Fibroblast of skin of left quadriceps (primary cell): Measurements from ENCODE around the gene ALOX5.
"Not testable (repeated sequence)": the region's sequence is repeated elsewhere in the genome, so short reads cannot be mapped to it uniquely, and the experiment has no call there.

Experiments
- DNase-seq, 2 experiments: peaks; one replicate each; pipeline ENCODE4 v3.0.0-alpha.2; 2013; ENCODE audit warnings: low read depth in 2 of 2

Gene ALOX5

GRCh38 chr10:45468079-45468478 is 94.1 kb downstream of the ALOX5 start:
- DNase-seq = no peak

GRCh38 chr10:45470098-45471012 is 96.3 kb downstream of the ALOX5 start:
- DNase-seq = no peak

- no peak for DNase-seq
These were observed 97.0 kb downstream of the ALOX5 start for GRCh38 chr10:45471059-45471458.

- no peak for DNase-seq
These were observed 97.7 kb downstream of the ALOX5 start for GRCh38 chr10:45471531-45472310.

- DNase-seq = no peak
These were observed 99.1 kb downstream of the ALOX5 start for GRCh38 chr10:45473126-45473525.

- no peak for DNase-seq
These were observed 102.5 kb downstream of the ALOX5 start for GRCh38 chr10:45476559-45476958.

GRCh38 chr10:45480294-45480693 is 106.3 kb downstream of the ALOX5 start:
- DNase-seq = no peak

- not testable (repeated sequence) for DNase-seq
These were observed 107.1 kb downstream of the ALOX5 start for GRCh38 chr10:45481100-45481499.

- DNase-seq = no peak
These were observed 109.0 kb downstream of the ALOX5 start for GRCh38 chr10:45483002-45483401.

GRCh38 chr10:45487735-45488134 is 113.7 kb downstream of the ALOX5 start:
- no peak for DNase-seq

- DNase-seq = no peak
These were observed 114.3 kb downstream of the ALOX5 start for GRCh38 chr10:45488365-45488764.

- DNase-seq = no peak
These were observed 116.3 kb downstream of the ALOX5 start for GRCh38 chr10:45490277-45490676.

GRCh38 chr10:45491061-45491460 is 117.0 kb downstream of the ALOX5 start:
- no peak for DNase-seq
